Measurements from ENCODE around the gene TNXB.

DNA sequence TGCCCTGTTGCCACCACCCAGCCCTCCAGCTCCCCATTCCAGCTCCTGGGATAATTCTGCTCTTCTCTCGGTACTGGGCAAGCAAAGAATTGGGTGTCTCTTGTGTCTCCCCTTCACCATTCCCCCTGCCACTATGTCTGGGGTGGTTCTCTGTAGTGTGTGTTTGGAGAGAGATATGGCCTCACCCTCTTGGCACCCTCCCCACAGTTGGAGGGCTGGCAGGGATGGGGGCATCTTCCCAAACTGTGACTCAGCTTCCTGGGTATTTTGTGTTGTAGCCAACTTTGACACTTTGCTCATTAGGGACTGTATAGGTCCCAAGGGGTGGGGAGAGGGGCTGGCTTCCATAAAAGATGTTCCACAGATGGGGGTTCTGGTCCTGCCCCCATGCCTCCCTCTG is 1.7 kb downstream of the TNXB start:
- TF ChIP-seq POLR2AphosphoS5 (IDR thresholded peaks at IDR 0.05) (no peak), POLR2A (IDR thresholded peaks at IDR 0.05) (no peak), CTCF (IDR thresholded peaks at IDR 0.05) (no peak)
